Fibroblast of pulmonary artery (primary cell): ENCODE results near the gene FNIP2.
A peak's percentile ranks its signal among the peaks of the same experiment; 100 is the strongest.

ENCODE experiments used
- DNase-seq: peaks from one replicate; pipeline ENCODE4 v3.0.0-alpha.2; 2010; ENCODE audit warnings: low read depth
- H3K4me3 ChIP-seq: replicated peaks from 2 replicates; pipeline ENCODE4 v1.5.1; 2011; ENCODE audit warnings: low read depth, mild to moderate bottlenecking, control low read depth, low read length, moderate library complexity
- TF ChIP-seq, protein P1 (sequence below): IDR thresholded peaks from 2 replicates; pipeline ENCODE4 v1.5.1; 2011; ENCODE audit warnings: mild to moderate bottlenecking, control low read depth, low read length, inconsistent platforms; ENCODE audit errors: missing control alignments

The FNIP2 gene

DNA sequence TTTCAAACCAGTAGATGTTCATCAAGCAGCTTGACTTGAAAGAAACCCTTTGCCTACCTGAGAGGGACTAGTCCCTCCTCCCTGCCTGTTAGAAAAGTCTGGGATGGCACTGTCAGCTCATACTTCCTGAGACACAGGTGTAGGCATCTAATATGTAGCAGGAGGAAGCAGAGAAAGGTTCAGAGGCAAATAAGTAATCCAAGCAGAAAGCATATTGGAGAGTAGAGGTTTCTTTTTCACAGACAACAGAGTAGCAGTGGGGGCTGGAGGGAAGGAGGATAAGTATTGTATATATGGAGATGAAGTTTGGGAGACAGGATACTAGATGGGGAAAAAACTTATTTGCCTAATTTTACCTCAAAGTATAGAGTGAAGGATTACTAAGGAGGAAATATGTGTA, 81.5 kb downstream of the FNIP2 start:
- TF ChIP-seq, protein P1, sequence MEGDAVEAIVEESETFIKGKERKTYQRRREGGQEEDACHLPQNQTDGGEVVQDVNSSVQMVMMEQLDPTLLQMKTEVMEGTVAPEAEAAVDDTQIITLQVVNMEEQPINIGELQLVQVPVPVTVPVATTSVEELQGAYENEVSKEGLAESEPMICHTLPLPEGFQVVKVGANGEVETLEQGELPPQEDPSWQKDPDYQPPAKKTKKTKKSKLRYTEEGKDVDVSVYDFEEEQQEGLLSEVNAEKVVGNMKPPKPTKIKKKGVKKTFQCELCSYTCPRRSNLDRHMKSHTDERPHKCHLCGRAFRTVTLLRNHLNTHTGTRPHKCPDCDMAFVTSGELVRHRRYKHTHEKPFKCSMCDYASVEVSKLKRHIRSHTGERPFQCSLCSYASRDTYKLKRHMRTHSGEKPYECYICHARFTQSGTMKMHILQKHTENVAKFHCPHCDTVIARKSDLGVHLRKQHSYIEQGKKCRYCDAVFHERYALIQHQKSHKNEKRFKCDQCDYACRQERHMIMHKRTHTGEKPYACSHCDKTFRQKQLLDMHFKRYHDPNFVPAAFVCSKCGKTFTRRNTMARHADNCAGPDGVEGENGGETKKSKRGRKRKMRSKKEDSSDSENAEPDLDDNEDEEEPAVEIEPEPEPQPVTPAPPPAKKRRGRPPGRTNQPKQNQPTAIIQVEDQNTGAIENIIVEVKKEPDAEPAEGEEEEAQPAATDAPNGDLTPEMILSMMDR: no peak
- no peak for DNase-seq
- H3K4me3 ChIP-seq: no peak overlapping the region

- TF ChIP-seq, protein P1: peak; percentile 64
- peak; percentile 70 for DNase-seq
- H3K4me3 ChIP-seq: no peak overlapping the region
Observed at GRCh38 chr4:158850800-158851644, 82.2 kb downstream of the FNIP2 start.

GRCh38 chr4:158854236-158854635, 85.4 kb downstream of the FNIP2 start:
- H3K4me3 ChIP-seq: no peak overlapping the region
- TF ChIP-seq, protein P1: no peak

DNA sequence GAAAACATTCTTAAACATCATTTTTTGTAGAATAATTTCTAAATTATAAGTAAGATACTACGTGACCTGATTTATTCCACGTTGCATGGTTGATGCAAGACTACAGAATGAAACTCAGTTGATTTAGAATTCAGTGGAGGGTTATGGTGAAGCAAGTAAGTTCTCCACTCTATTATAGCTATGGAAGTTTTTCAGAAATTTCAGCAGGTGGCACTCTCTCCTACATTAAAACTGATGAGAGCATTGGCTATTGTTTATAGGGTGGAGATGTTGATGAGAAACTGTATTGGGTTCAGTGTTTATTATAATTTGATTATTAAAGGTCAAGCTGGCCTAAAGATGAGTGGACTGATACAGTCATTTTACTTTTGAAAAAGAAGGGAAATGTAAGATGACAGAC, 88.0 kb downstream of the FNIP2 start:
- no peak overlapping the region for H3K4me3 ChIP-seq
- DNase-seq: peak; percentile 77
- TF ChIP-seq, protein P1: peak; percentile 56

More at GRCh38 chr4:158854236-158854635, 85.4 kb downstream of the FNIP2 start:
- no peak for DNase-seq

DNA sequence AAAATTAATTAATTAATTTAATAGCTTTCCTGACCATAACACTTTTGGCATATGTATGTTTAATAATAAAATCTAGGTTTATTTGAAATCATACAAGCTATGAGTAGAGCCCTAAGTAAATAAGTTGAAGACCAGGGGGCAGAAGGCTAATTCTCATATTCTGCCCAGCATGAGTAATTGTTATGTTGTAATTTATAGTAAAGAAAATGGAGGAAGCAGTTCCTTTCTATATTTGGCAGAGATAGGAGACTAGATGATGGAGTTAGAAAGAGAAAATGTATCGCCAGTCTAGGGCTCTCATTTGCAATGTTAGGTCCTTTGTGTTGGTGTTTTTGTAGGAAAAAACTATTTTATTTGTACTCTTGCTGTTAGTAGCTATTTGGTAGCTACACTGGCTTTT, 89.1 kb downstream of the FNIP2 start:
- H3K4me3 ChIP-seq: no peak overlapping the region
- no peak for DNase-seq
- TF ChIP-seq, protein P1: no peak

- DNase-seq: no peak
- TF ChIP-seq, protein P1: no peak
- no peak overlapping the region for H3K4me3 ChIP-seq
Observed at GRCh38 chr4:158858410-158859199, 89.8 kb downstream of the FNIP2 start.
